H1 (cell line): ENCODE data around the gene SYNPR. TPM values are rescaled to one million over a fixed set of nuclear protein-coding genes. Genes with fewer than 3 reads are reported as not detected.

ENCODE experiments used
- CTCF ChIA-PET: fragments of 300-600 bp; sonication (Branson Sonifier 250); formaldehyde crosslinking; loops from one replicate; lab custom pipeline; 2021; ENCODE audit not compliant: partially characterized antibody; lab: Charles Lee
- POLR2A ChIA-PET: fragments of 300-600 bp; sonication (Branson Sonifier 250); formaldehyde crosslinking; loops from one replicate; lab custom pipeline; 2021; ENCODE audit warnings: inconsistent platforms; ENCODE audit not compliant: partially characterized antibody; lab: Charles Lee
- DNase-seq, 2 experiments: peaks; one replicate each; pipeline versions ENCODE4 v3.0.0 to v3.0.0-alpha.2; 2010 to 2022; ENCODE audit warnings: low spot score in 2 of 2, low read depth in 1 of 2, mixed read lengths in 1 of 2
- FAIRE-seq: peaks from 2 replicates; lab custom pipeline; 2011; peaks lifted over from hg19 to GRCh38; lab: Jason Lieb, UNC
- H2AFZ ChIP-seq: 2 replicates; pipeline ENCODE4 v1.8.1; 2012; ENCODE audit warnings: low read length, inconsistent platforms
- H2AK5ac ChIP-seq: 2 replicates; pipeline ENCODE4 v1.6.1; 2013; ENCODE audit warnings: low read depth, low read length
- H2BK120ac ChIP-seq: replicated peaks from 2 replicates; pipeline ENCODE3; 2013; ENCODE audit warnings: low read depth, low read length, inconsistent platforms
- H2BK12ac ChIP-seq: 2 replicates; pipeline ENCODE4 v1.6.1; 2013; ENCODE audit warnings: low read depth, low read length
- H2BK15ac ChIP-seq: 2 replicates; pipeline ENCODE4 v1.6.1; 2013; ENCODE audit warnings: low read length
- H2BK20ac ChIP-seq: 2 replicates; pipeline ENCODE4 v1.6.1; 2013; ENCODE audit warnings: low read length
- H2BK5ac ChIP-seq: 2 replicates; pipeline ENCODE4 v1.6.1; 2013; ENCODE audit warnings: low read depth, low read length
- H3K14ac ChIP-seq: 2 replicates; pipeline ENCODE4 v1.6.1; 2013; ENCODE audit warnings: inconsistent platforms; ENCODE audit not compliant: insufficient read length
- H3K18ac ChIP-seq: 2 replicates; pipeline ENCODE4 v1.6.1; 2013; ENCODE audit warnings: low read length; ENCODE audit errors: extremely low read depth
- H3K23ac ChIP-seq: 2 replicates; pipeline ENCODE4 v1.6.1; 2013; ENCODE audit warnings: inconsistent platforms; ENCODE audit not compliant: insufficient read length
- H3K23me2 ChIP-seq: 2 replicates; pipeline ENCODE4 v1.6.1; 2013; ENCODE audit warnings: low read depth, low read length
- H3K27ac ChIP-seq: 2 replicates; pipeline ENCODE4 v1.6.1; 2011; ENCODE audit warnings: low read depth, low read length, inconsistent platforms
- H3K27me3 ChIP-seq, 4 experiments: replicated peaks in 1 of 4; 1 replicate in 1 of 4; 2 replicates in 3 of 4; pipeline versions ENCODE4 v1.6.1 to v1.8.1; 2011 to 2013; ENCODE audit warnings: low read length in 3 of 4, mild to moderate bottlenecking in 3 of 4, inconsistent platforms in 2 of 4, mixed read lengths in 2 of 4, moderate library complexity in 1 of 4; ENCODE audit not compliant: control insufficient read depth in 3 of 4, insufficient read depth in 3 of 4; ENCODE audit errors: extremely low read depth in 1 of 4
- H3K36me3 ChIP-seq, 4 experiments: 2 replicates each; pipeline versions ENCODE4 v1.6.1 to v1.8.1; 2011 to 2013; ENCODE audit warnings: mild to moderate bottlenecking in 4 of 4, low read length in 3 of 4, moderate library complexity in 2 of 4, control low read depth in 1 of 4, inconsistent platforms in 1 of 4; ENCODE audit not compliant: insufficient read depth in 4 of 4, control insufficient read depth in 2 of 4
- H3K4ac ChIP-seq: replicated peaks from 2 replicates; pipeline ENCODE3; 2013; ENCODE audit warnings: low read length, low read depth, mixed read lengths, inconsistent platforms; ENCODE audit not compliant: insufficient read length
- H3K4me1 ChIP-seq, 4 experiments: replicated peaks in 1 of 4; 1 replicate in 1 of 4; 2 replicates in 3 of 4; pipeline versions ENCODE4 v1.6.1 to v1.8.1; 2011 to 2013; ENCODE audit warnings: low read length in 3 of 4, inconsistent platforms in 2 of 4, mixed read lengths in 1 of 4; ENCODE audit not compliant: insufficient read depth in 4 of 4, control insufficient read depth in 3 of 4
- H3K4me2 ChIP-seq, 2 experiments: 2 replicates each; pipeline versions ENCODE4 v1.6.1 to v1.8.1; 2011 to 2013; ENCODE audit warnings: low read depth in 2 of 2, low read length in 2 of 2, control low read depth in 1 of 2, inconsistent platforms in 1 of 2, mild to moderate bottlenecking in 1 of 2; ENCODE audit not compliant: insufficient read depth in 1 of 2
- H3K4me3 ChIP-seq, 4 experiments: fragments of 200-600, 300-600 bp in 1 of 4; sonication (generic), shearing (Covaris generic), sonication (Bioruptor Twin) in 1 of 4; 2 replicates each; pipeline versions ENCODE4 v1.5.1 to v1.8.1; 2011 to 2016; ENCODE audit warnings: low read length in 4 of 4, low read depth in 3 of 4, control low read depth in 2 of 4, inconsistent platforms in 2 of 4, mild to moderate bottlenecking in 2 of 4, mixed read lengths in 1 of 4, moderate library complexity in 1 of 4; ENCODE audit not compliant: insufficient read depth in 2 of 4; ENCODE audit errors: extremely low read depth in 1 of 4
- H3K56ac ChIP-seq: replicated peaks from 2 replicates; pipeline ENCODE3; 2013; ENCODE audit warnings: low read depth, mild to moderate bottlenecking, mixed read lengths, low read length, inconsistent platforms; ENCODE audit not compliant: insufficient read length
- H3K79me1 ChIP-seq: 2 replicates; pipeline ENCODE4 v1.6.1; 2013; ENCODE audit warnings: low read depth, low read length, control low read depth
- H3K79me2 ChIP-seq, 2 experiments: 2 replicates each; pipeline versions ENCODE4 v1.6.1 to v1.8.1; 2012 to 2013; ENCODE audit warnings: low read length in 2 of 2, mild to moderate bottlenecking in 2 of 2, inconsistent platforms in 1 of 2; ENCODE audit not compliant: insufficient read depth in 2 of 2, control insufficient read depth in 1 of 2
- H3K9ac ChIP-seq, 4 experiments: replicated peaks in 1 of 4; 1 replicate in 1 of 4; 2 replicates in 3 of 4; pipeline versions ENCODE4 v1.6.1 to v1.8.1; 2011 to 2013; ENCODE audit warnings: low read depth in 3 of 4, low read length in 3 of 4, control low read depth in 2 of 4, mild to moderate bottlenecking in 2 of 4, moderate library complexity in 2 of 4, inconsistent platforms in 1 of 4; ENCODE audit errors: extremely low read depth in 1 of 4
- H3K9me3 ChIP-seq, 2 experiments: 2 replicates each; pipeline versions ENCODE4 v1.6.1 to v1.8.1; 2012 to 2013; ENCODE audit warnings: mild to moderate bottlenecking in 2 of 2, moderate library complexity in 2 of 2, control low read depth in 1 of 2, inconsistent platforms in 1 of 2, low read depth in 1 of 2, low read length in 1 of 2, mixed read lengths in 1 of 2; ENCODE audit not compliant: insufficient read depth in 2 of 2
- H4K20me1 ChIP-seq, 2 experiments: replicated peaks in 1 of 2; 2 replicates each; pipeline versions ENCODE3 to v1.8.1; 2011 to 2013; ENCODE audit warnings: inconsistent platforms in 2 of 2, low read length in 2 of 2, mild to moderate bottlenecking in 1 of 2; ENCODE audit not compliant: insufficient read depth in 2 of 2, control insufficient read depth in 1 of 2
- H4K5ac ChIP-seq: 2 replicates; pipeline ENCODE4 v1.6.1; 2013; ENCODE audit warnings: low read length, low read depth, mixed read lengths, inconsistent platforms; ENCODE audit not compliant: insufficient read length
- H4K8ac ChIP-seq: 2 replicates; pipeline ENCODE4 v1.8.0; 2013; ENCODE audit warnings: mild to moderate bottlenecking, moderate library complexity, low read length, inconsistent platforms; ENCODE audit not compliant: insufficient read depth; ENCODE audit errors: extremely low read depth
- H4K91ac ChIP-seq: replicated peaks from 2 replicates; pipeline ENCODE3; 2013; ENCODE audit warnings: low read length, mixed read lengths, inconsistent platforms; ENCODE audit not compliant: insufficient read length
- ATF2 ChIP-seq: IDR thresholded peaks from 2 replicates; pipeline ENCODE4 v1.6.1; 2012; ENCODE audit warnings: low read length, inconsistent platforms
- ATF3 ChIP-seq: IDR thresholded peaks from 2 replicates; pipeline ENCODE4 v1.6.1; 2011; ENCODE audit warnings: low read depth, mild to moderate bottlenecking, low read length; ENCODE audit not compliant: insufficient read depth
- BCL11A ChIP-seq, 2 experiments: IDR thresholded peaks; one replicate each; pipeline ENCODE4 v1.6.1; 2011; ENCODE audit warnings: low read depth in 2 of 2, low read length in 2 of 2, mild to moderate bottlenecking in 2 of 2
- EP300 ChIP-seq, 2 experiments: IDR thresholded peaks; 1 replicate in 1 of 2; 2 replicates in 1 of 2; pipeline ENCODE4 v1.6.1; 2011 to 2012; ENCODE audit warnings: low read depth in 2 of 2, low read length in 2 of 2, mild to moderate bottlenecking in 2 of 2, borderline replicate concordance in 1 of 2, inconsistent platforms in 1 of 2, moderate library complexity in 1 of 2
- JUND ChIP-seq: IDR thresholded peaks from 2 replicates; pipeline ENCODE4 v1.6.1; 2011; ENCODE audit warnings: mild to moderate bottlenecking, improper control_type of control experiment, low read length
- KDM4A ChIP-seq: IDR thresholded peaks from one replicate; pipeline ENCODE4 v1.7.1; 2012; ENCODE audit warnings: low read depth, mild to moderate bottlenecking, moderate library complexity, low read length, inconsistent platforms; ENCODE audit not compliant: severe bottlenecking
- POLR2A ChIP-seq, 2 experiments: IDR thresholded peaks; 1 replicate in 1 of 2; 2 replicates in 1 of 2; pipeline ENCODE4 v1.6.1; 2011; ENCODE audit warnings: low read depth in 2 of 2, low read length in 2 of 2, mild to moderate bottlenecking in 2 of 2; ENCODE audit errors: control extremely low read depth in 1 of 2
- RBBP5 ChIP-seq: IDR thresholded peaks from 2 replicates; pipeline ENCODE4 v1.7.1; 2012; ENCODE audit warnings: low read depth, mild to moderate bottlenecking, inconsistent platforms, low read length, moderate library complexity, borderline replicate concordance
- polyA plus RNA-seq, 7 experiments: library from polyadenylated mRNA; depleted of rRNA in 3 of 7; stranded (reverse) in 5 of 7; unstranded in 2 of 7; fragments of >200 nt in 5 of 7; fragments of 200-250 nt in 2 of 7; gene quantifications; 1 replicate in 5 of 7; 2 replicates in 1 of 7; 4 replicates in 1 of 7; pipeline versions ENCODE4 v1.2.1 to v1.2.3, GENCODE V29; 2011 to 2013; ENCODE audit warnings: missing spikeins in 2 of 7, mixed read lengths in 2 of 7
- total RNA-seq: library from RNA; stranded (reverse); fragmentation: NEBNext Ultra II Directional; extraction: Animal tissue kit (Norgen Biotek cat#: 25700); gene quantifications from 2 replicates; pipeline ENCODE4 v1.2.1, GENCODE V29; 2021

SYNPR gene
- total and polyA plus RNA-seq, 2 of the 8 experiments (the other 6 are each of a cell fraction or from before 2014, with no cell fraction given), result 0.39 to 0.99 TPM

GRCh38 chr3:63430875-63431274, 152.8 kb downstream of the SYNPR start:
- Histone ChIP-seq H2BK12ac (no peak overlapping the region), H3K4ac (no peak overlapping the region), H3K4me1 (peaks cover 0 to 6% (median 1%) of the 10 kb centered on the region in 4 experiments; a peak in 2 of 7 replicates), H2BK20ac (no peak overlapping the region), H4K91ac (no peak overlapping the region), H3K23ac (no peak overlapping the region), H2AK5ac (no peak overlapping the region), H3K56ac (no peak overlapping the region), H2BK5ac (no peak overlapping the region), H4K5ac (no peak overlapping the region), H3K9me3 (no peaks in the 10 kb centered on the region), H3K18ac (no peak overlapping the region), H3K27me3 (no peaks in the 10 kb centered on the region), H4K20me1 (no peaks in the 10 kb centered on the region), H3K27ac (no peak overlapping the region), H3K14ac (no peak overlapping the region), H3K4me2 (no peak overlapping the region), H3K4me3 (no peak overlapping the region), H2AFZ (no peak overlapping the region), H3K9ac (no peak overlapping the region), H3K79me2 (no peaks in the 10 kb centered on the region), H2BK15ac (no peak overlapping the region), H3K23me2 (no peaks in the 10 kb centered on the region), H4K8ac (no peak overlapping the region), H3K36me3 (no peaks in the 10 kb centered on the region; a peak in 1 of 8 replicates), H2BK120ac (no peak overlapping the region), H3K79me1 (no peaks in the 10 kb centered on the region)
- POLR2A ChIA-PET, result no interaction called here
- DNase-seq (no peak), FAIRE-seq (no peak)
- CTCF ChIA-PET, result interaction anchor here (0.6 to 1.2 kb wide), 2 partner anchors 46 to 66 kb away, joined by 3 read pairs; no protein-coding TSS in a partner anchor
- TF ChIP-seq BCL11A (IDR thresholded peaks at IDR 0.05; ENCODE audit: low read depth in 2 of 2, low read length in 2 of 2) (no peak), POLR2A (IDR thresholded peaks at IDR 0.05; ENCODE audit: control extremely low read depth in 1 of 2, low read depth in 2 of 2, low read length in 2 of 2) (no peak), KDM4A (no peak), ATF2 (no peak), RBBP5 (no peak), JUND (no peak), EP300 (IDR thresholded peaks at IDR 0.05; ENCODE audit: borderline replicate concordance in 1 of 2, low read depth in 2 of 2, low read length in 2 of 2) (no peak), ATF3 (no peak)
